HG03159 (cell line): ENCODE measurements around the gene ARMC8.

ENCODE experiments used
- ATAC-seq: cut with Tn5 transposase; IDR thresholded peaks from one replicate; pipeline ENCODE4 v1.9.1; 2021; ENCODE audit warnings: mild to moderate bottlenecking, moderate library complexity; ENCODE audit not compliant: unreplicated experiment

ARMC8 gene

DNA sequence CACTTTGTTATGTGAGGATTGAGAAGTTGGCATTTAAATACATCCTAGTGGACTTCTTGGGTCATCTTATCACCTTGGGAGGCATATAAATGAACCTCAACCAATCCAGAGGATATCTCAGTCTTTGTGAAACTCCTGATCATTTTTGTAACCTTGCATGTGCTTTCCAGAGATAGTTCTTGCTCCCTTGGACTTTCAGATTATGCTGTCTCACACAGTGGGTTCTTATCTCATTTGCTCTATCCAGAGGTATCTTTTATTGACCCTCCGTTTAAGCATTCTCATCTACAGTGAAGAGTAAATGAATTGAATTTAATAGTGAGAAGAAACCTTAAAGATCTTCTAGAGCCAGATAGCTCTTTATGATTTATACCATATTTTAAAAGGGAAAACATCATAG, 10.4 kb downstream of the ARMC8 start:
- ATAC-seq = no peak

DNA sequence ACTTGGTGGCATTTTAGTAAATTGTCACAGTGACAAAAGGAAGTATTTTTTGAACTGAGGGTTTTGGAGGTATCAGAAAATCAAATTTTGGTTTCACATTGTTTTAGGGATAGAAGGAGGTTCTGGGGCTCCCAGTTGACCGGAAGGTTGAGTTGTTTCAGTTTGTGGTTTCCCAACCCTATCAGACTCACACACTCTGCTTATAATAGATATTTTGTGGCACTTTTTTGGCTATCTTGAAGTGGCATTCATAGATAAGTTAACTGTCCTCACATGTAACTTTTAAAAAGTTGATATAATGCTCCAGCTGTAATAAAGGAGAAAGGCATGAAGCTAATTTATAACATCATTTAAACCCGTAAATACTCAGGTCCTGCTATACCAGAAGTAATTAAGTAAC, 12.8 kb downstream of the ARMC8 start:
- ATAC-seq = peak; percentile 62

DNA sequence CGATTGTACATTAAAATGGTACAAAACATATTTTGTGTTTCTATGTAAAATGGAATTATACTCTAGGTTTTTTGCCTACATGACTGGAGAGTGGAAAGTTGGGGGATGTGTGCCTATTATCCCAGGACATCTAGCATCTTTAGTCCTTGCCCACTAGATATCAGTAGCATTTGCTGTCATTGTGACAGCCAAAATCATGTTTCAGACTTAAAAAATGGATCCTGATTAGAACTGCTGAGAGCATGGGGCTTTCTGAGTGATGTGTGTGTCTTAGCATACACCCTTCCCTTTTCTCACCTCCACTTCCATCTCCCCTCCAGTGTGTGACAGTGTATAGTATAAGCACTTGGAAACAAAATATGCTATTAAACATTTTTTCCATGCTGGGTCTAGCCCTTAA, 13.3 kb downstream of the ARMC8 start:
- no peak for ATAC-seq

DNA sequence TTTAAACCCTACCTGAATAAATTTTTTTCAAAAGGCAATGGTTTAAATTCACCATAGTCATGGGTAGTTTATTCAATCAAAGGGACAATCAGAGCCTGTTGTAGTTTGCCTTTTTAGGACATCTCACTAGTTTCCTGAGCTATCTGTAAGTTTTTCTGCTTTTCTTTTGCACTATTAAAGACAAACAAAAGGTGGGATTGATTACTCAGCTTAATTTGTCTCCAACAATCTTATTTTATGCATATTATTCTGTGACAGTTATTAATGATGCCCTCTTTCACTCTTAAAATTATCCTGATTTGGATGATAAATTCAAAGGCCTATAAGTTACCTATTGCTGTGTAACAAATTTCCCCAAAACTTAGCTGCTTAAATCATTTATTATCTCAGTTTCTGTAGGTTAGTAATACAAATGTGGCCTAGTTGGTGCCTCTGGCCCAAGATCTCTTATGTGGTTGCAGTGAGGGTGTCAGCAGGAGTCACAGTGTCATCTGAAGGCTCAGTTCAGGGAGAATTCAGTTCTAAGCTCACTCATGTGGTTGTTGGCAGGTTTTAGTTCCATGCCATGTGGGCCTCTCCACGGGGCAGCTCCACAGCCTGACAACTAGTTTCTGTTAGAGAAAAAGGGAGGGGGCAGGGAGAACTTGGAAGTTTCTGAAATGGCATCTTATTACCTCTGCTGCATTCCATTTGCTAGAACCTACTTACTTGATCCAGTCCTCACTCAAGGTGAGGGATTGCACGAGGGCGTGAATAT, 16.0 kb downstream of the ARMC8 start:
- no peak for ATAC-seq

DNA sequence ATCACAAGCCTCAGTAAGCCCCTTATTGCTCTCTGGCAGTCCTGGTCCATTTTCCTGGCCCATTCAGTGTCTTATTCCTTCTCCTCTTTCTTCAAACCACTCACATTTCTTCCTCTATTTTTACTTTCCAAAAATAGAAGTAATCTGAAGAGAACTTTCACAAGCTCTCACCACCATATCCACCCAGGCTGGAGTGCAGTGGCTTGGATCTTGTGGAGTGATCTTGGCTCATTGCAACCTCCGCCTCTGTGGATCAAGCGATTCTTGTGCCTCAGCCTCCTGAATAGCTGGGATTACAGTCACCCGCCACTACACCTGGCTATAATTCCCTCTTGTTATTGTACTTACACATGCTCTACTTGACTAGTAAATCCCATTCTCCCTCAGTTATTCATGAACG, 16.8 kb downstream of the ARMC8 start:
- ATAC-seq = no peak

DNA sequence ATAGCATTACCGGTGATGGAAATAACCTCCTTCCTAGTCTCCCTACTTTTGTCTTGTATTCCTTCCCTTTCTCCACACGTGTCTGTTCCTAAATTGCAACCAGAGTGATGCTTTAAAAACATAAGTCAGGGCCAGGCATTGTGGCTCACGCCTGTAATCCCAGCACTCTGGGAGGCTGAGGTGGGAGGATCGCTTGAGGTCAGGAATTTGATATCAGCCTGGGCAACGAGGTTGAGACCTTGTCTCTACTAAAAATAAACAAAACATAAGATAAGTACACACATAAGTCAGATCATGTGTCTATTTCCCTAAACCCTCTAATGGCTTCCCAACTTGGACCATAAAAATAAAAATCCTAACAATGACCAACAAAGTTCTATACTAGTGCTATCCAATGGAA, 18.4 kb downstream of the ARMC8 start:
- no peak for ATAC-seq

DNA sequence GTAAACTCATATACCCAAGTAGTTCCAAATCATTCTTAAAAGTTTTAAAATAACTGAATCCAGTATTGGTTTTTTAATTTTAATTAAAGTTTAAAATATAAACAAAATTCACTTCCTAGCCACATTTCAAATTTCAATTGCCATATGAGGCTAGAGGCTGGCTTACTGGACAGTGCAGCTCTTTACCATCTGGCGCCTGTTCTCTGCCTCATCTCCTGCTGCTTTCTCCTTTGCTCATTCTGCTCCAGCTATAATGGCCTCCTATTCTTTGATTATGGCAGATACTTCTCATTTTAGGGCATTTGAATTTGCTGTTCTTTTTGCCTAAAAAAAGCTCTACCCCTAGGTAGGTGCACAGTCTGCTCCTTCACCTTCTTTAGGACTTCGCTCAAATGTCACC, 19.1 kb downstream of the ARMC8 start:
- ATAC-seq = no peak

DNA sequence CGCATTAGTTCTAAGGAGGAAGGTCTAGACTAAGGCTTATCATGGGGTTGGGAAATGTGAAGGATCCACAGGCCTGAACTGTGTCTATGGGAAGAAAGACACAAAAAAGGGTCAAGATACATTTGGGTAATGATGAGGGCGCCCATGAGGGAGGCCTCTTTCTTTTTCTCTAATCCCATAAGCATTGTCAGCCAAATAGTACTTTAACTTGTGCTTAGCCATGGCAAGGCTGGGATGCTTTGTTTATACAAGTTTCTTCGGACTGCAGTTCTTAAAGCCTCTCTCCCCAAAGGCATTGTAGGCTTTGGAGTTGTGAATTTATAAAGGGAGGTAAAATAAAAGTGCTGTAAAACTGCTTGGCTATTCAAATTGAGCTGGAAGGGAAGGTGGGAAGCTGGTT, 23.4 kb downstream of the ARMC8 start:
- no peak for ATAC-seq

DNA sequence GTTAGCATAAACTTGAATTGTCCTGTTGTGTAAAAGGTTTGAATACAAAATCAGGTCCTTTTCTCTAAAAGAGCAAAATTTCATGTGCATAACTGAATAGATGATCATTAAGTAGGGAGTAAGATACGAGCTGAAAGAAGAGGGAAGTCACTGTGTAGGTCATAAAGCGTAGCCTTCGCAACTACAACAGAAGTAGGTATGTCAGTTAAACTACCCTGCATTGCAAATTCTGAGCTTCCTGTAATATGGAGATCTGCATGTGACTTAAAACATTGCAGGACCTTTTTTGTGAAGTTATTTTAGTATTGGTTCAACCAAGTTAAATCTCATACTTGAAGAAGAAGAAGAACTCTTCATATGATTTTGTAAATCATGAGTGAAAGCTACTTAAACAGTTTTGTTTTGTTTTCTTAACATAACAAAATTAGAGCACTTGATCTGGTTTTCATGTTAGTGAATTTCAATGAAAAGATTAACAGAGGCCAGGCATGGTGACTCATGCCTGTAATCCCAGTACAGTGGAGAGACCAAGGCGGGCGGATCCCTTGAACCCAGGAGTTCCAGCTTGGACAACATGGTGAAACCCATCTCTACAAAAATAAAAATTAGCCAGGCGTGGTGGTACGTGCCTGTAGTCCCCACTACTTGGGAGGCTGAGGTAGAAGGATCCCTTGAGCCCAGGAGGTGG, 26.4 kb downstream of the ARMC8 start:
- no peak for ATAC-seq

DNA sequence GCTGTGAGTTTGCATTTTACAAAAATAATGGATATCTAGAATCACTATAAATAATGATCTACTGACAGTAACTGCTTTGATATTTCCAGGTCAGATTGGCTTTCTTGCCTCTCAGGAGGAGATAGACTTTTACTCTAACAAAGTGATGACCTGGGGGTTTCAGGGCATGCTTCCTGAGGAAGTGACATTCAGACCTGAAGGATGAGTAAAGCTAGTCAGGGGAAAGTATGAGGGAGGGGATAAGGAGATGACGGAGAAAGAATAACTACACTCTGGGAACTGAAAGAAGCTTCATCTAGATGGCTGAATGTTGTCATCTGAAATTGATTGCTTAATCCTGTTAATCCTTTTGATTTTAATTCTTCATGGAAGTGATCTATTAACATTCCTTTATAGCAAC, 32.2 kb downstream of the ARMC8 start:
- ATAC-seq = no peak

DNA sequence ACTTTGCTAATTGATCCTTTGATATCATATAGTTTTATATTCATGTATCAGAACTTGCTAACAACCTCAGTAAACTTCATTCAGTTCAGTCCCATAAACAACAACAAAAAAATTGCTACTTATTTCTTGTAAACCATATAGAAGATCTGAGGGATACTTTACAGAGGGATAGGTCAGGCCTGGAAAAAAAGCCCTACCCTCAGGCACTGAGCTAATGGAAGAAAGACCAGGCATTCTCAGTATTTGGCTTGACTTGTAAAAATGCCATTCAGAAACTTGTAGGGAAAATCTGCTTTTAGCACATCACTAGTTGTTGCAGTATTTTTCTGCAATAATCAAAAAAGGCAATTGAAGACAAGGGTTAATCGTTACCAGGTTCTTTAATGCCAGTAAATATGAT, 33.1 kb downstream of the ARMC8 start:
- no peak for ATAC-seq

DNA sequence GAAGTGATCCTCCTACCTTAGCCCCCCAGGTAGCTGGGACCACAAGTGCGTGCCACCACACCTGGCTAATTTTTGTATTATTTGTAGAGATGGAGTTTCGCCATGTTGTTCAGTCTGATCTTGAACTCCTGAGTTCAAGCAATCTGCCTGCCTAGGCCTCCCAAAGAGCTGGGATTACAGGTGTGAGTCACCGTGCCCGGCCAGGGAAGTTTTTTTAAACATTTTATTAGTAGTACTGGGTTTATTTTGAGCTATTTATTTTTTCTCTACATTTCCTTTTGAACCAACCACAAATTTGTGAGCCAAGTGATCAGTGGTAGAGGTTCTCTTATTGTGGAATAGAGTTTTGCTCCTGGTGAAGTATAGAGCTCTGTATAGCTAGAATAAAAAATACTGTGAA, 33.7 kb downstream of the ARMC8 start:
- no peak for ATAC-seq

DNA sequence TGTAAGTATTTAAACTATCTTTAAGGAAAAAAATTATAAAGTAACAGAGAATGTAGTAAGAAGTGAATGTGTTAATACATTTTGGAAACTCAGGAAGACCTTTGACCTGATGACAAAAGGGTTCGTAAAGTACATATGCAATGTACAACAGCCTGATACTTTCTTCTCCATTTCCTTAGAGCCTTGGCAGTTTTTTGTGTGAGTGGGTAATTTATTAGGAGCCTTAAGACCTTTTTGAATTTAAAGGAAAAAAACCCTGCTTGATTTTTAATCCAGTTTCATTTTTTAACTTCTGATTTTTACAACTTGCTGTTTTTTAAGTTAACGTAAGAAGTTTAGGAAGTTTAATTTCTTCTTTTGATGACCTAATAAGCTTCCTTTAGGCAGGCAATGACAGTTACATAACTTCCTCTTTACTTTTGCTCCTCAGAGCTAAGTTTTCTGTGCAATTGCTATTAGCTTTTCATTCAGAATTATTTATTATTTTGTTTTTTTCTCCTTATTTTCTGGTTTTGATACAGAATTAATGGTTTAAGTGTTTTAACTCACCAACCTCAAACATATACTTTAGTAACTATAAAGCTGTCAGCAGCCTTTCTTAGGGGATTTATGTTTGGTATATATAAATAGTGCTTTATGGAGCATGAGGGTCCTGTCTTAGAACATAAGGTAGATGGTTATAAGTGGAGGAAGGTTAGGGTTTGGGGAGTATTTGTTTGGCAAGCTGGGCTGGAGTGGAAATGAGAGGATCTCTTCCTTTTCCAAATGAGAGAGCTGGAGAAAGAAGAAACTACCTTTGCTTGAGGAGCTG, 35.2 kb downstream of the ARMC8 start:
- ATAC-seq = no peak

DNA sequence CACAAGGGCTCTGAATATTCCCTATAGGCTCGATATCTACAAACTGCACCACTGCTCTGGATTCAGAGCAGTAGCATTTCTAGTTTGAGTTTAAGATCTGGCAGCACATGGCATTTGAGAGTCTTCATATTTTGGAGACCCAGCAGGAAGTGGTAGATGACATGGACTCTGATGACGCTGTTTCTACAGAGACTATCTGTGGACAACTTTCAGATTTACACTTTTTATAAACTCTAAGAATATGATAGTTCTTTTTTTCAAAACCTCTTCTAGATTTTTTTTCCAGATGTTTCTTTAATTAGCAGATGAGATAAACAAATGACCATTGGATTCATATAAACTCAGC, 35.8 kb downstream of the ARMC8 start:
- ATAC-seq = no peak

DNA sequence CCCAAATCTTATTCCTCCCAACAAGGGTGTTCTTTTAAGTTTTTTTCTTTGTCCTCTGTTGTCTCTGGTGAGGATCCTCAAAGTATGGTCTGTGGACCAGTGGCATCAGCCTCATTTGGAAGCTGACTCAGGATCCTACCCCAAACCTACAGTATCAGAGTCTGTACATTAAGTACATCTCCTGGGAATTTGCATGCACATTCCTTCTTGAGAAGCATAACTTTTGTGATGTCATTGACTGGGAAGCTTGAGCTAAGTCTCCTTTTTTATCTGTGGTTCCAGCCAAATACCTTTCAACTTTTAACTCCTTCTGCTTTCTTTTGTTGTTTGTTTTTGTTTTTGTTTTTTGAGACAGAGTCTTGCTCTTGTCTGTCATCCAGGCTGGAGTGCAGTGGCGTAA, 40.5 kb downstream of the ARMC8 start:
- no peak for ATAC-seq

DNA sequence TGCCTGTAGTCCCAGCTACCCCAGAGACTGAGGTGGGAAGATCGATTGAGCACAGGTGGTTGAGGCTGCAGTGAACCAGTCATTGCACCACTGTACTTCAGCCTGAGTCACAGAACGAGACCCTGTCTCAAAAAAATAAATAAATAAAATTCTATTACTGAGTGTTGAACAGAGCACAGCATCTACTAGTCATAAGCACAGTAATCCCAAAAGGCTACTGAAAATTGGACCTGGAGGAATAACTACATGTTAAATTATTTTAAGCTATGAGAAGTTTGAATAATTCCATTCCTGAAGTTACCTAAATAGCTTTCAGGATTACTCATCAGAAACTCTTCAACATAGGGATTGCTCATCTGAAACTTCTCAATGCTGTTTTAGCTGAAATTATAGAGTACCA, 43.4 kb downstream of the ARMC8 start:
- no peak for ATAC-seq

DNA sequence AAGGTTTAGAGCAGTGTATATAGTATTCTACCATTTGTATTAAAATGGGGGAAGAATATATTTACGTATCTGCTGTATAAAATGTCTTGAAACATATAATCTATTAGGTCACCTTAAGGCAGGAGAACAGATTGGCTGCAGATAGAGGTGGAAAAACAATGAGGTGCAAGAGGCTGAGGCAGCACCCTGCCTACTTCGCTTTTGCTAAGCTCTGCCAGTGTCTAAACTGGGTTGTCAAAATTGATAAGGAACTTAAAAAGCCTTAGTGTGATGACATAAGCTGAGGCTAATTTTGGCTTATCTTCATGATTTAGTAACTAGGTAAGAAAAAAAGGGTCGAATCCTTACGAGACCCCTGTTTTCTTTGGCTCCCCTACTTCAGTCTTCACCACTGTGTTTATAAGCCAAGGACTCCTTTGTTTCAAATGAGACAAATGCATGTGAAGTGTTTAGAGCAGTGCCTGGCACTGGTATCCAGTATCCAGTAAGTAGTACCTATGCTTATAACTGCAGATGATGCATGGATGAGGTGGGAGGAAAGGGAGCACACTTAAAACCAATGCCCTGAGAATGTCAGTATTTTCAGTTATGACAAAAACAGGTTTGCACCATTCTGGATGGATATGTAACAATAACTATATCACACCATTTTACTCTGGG, 45.7 kb downstream of the ARMC8 start:
- no peak for ATAC-seq

DNA sequence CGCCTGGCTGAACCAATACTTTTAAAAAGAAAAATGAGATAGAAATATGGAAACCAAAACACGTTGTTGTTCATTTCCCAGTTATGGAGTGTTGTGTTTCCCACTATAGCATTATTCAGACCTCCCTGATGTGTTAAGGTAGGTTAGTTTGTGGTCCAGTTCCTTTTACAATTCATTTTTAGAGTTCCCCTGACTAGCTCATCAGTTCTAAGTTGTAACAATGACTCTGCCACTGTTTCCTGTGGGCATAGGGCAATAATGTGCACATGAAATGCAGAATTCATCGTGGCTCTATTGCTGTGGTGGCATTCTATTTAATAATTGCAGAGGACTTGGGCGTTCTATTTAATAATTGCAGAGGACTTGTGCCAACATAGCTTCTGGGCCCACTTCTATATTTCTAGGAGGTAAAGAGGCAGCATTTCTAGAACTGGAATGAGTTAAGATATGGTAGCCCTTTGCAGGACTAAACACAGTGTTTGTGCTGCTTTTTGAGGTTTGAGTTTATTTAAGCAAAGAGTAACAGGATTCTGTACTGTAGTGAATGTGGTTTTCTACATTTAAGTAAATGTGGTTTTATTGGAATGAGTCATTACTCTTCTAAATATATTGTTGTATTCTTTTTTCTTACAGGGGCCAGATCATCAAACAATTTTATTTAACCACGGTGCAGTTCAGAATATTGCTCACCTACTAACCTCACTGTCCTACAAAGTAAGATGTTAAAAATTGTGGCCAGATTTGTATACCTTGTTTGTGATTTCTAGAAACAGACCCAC, 47.5 kb downstream of the ARMC8 start:
- ATAC-seq = no peak

DNA sequence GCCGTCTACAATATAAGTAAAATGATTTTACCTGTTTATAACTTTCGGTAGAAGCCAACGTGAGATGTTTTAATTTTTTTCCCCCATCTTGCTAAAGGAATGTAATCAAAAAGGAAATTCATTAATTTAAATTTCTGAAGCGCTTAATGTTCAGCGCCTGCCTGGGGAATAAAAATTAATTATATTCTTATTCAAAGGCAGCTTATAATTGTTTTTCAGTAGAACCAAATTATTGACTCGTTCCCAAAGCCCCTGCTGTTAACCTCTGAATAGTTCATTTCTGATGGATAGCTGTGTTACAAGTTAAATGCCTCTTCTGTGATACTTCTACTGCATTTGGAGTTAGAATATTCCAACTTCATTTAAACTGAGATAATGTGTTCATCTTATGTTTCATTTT, 51.6 kb downstream of the ARMC8 start:
- no peak for ATAC-seq

DNA sequence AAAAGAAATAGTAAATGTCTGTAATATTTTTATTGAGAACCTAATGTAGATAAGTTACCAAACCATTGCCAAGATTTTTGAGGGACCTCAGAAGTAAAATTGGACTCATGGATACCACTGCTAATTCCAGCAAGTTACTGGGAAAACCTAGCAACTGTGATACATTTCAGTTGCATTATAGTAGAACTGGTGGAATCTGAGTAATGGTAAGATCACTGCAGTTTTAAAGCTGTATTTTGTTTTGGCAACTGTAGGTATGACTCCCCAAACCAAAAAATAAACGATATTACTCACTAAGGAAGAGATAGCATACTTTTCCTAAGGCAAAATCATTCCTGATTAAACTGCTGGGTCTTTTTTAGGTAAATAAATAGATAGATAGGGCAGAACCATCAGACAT, 54.0 kb downstream of the ARMC8 start:
- no peak for ATAC-seq

DNA sequence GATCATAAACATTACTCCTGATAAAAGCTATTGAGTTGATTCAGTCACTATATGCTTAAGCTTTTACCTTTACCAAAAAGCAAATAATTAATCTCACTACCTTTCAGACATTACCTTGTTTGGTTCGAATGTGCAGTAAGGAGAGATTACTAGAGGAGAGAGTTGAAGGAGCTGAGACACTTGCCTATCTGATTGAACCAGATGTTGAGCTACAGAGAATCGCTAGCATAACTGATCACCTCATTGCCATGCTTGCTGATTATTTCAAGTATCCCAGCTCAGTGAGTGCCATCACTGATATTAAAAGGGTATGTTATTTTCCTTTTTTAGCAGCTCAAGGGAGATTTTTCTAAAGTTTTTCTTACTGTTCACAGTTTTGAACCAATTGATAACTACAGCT, 54.6 kb downstream of the ARMC8 start:
- no peak for ATAC-seq
